B cell (primary cell): Measurements from ENCODE around the gene FGFRL1. TPM values are rescaled to one million over a fixed set of nuclear protein-coding genes. Genes with fewer than 3 reads are reported as not detected.

ENCODE experiments used
- ATAC-seq: fragments of 200-7000 bp; cut with Tn5 transposase; one replicate; pipeline ENCODE4 v1.10.0; 2021; ENCODE audit warnings: low read depth, mild to moderate bottlenecking, moderate number of reproducible peaks, moderate library complexity
- CTCF ChIA-PET: fragments of 350-600 bp; sonication (Branson Sonifier 250); formaldehyde crosslinking; loops from one replicate; lab custom pipeline; 2021; ENCODE audit warnings: antibody characterized with exemption, inconsistent platforms; lab: Charles Lee
- POLR2A ChIA-PET: fragments of 350-600 bp; sonication (Branson Sonifier 250); formaldehyde crosslinking; loops from one replicate; lab custom pipeline; 2021; ENCODE audit warnings: antibody characterized with exemption; lab: Charles Lee
- DNase-seq: peaks from one replicate; pipeline ENCODE4 v3.0.0; 2013
- H2AFZ ChIP-seq: 2 replicates; pipeline ENCODE4 v1.6.1; 2012; ENCODE audit warnings: mild to moderate bottlenecking, low read depth, low read length; ENCODE audit not compliant: insufficient read depth, poor library complexity, severe bottlenecking
- H3K27ac ChIP-seq, 2 donors: 1 replicate in 1 of 2; 2 replicates in 1 of 2; pipeline ENCODE4 v1.5.1; 2012 to 2013; ENCODE audit warnings: low read length in 2 of 2, mild to moderate bottlenecking in 2 of 2, moderate library complexity in 1 of 2
- H3K27me3 ChIP-seq, 4 experiments: fragments of 200-600 bp in 1 of 4; sonication (generic) in 1 of 4; replicated peaks in 1 of 4; 1 replicate in 2 of 4; 2 replicates in 2 of 4; pipeline versions ENCODE4 v1.6.1 to v1.7.0; 2013 to 2016; ENCODE audit warnings: low read length in 3 of 4, mild to moderate bottlenecking in 2 of 4, mixed read lengths in 1 of 4, moderate library complexity in 1 of 4; ENCODE audit not compliant: insufficient read depth in 4 of 4, control insufficient read depth in 3 of 4; ENCODE audit errors: control extremely low read depth in 1 of 4
- H3K36me3 ChIP-seq, 2 experiments: replicated peaks in 1 of 2; 1 replicate in 1 of 2; 2 replicates in 1 of 2; pipeline versions ENCODE4 v1.6.1 to v1.7.1; 2013; ENCODE audit warnings: low read length in 1 of 2; ENCODE audit not compliant: insufficient read depth in 2 of 2, control insufficient read depth in 1 of 2; ENCODE audit errors: control extremely low read depth in 1 of 2, extremely low read depth in 1 of 2
- H3K4me1 ChIP-seq, 2 donors: fragments of 200-600 bp in 1 of 2; sonication (generic) in 1 of 2; 1 replicate in 1 of 2; 2 replicates in 1 of 2; pipeline versions ENCODE4 v1.5.1 to v1.6.1; 2013 to 2017; ENCODE audit warnings: low read length in 2 of 2; ENCODE audit not compliant: control insufficient read depth in 2 of 2, insufficient read depth in 2 of 2
- H3K4me2 ChIP-seq: replicated peaks from 2 replicates; pipeline ENCODE3; 2012; ENCODE audit warnings: mild to moderate bottlenecking, low read depth, low read length; ENCODE audit not compliant: poor library complexity, severe bottlenecking
- H3K4me3 ChIP-seq, 5 experiments: fragments of 200-600 bp in 1 of 5; sonication (generic) in 1 of 5; 1 replicate in 3 of 5; 2 replicates in 2 of 5; pipeline versions ENCODE4 v1.5.1 to v1.7.0; 2011 to 2016; ENCODE audit warnings: low read length in 4 of 5, mild to moderate bottlenecking in 4 of 5, low read depth in 2 of 5, control low read depth in 1 of 5, moderate library complexity in 1 of 5; ENCODE audit not compliant: insufficient read depth in 1 of 5; ENCODE audit errors: control extremely low read depth in 1 of 5, extremely low read depth in 1 of 5
- H3K79me2 ChIP-seq: fragments of 200-600 bp; sonication (generic); one replicate; pipeline ENCODE4 v1.6.0; 2016; ENCODE audit warnings: low read length; ENCODE audit not compliant: control insufficient read depth, insufficient read depth
- H3K9ac ChIP-seq: fragments of 200-600 bp; sonication (generic); 2 replicates; pipeline ENCODE4 v1.6.1; 2017; ENCODE audit warnings: mild to moderate bottlenecking, low read length, moderate library complexity
- H3K9me3 ChIP-seq, 3 donors: one replicate each; pipeline versions ENCODE4 v1.6.1 to v1.7.1; 2013; ENCODE audit warnings: low read length in 2 of 3; ENCODE audit not compliant: control insufficient read depth in 2 of 3, insufficient read depth in 1 of 3; ENCODE audit errors: control extremely low read depth in 1 of 3
- H4K20me1 ChIP-seq: 2 replicates; pipeline ENCODE4 v1.6.0; 2012; ENCODE audit warnings: mild to moderate bottlenecking, low read length; ENCODE audit not compliant: insufficient read depth, control insufficient read depth, poor library complexity, severe bottlenecking
- H3K27ac Mint-ChIP-seq: one replicate; pipeline ENCODE4 v1.8.0; 2021; ENCODE audit warnings: mixed read lengths
- H3K27me3 Mint-ChIP-seq: one replicate; pipeline ENCODE4 v1.8.0; 2021; ENCODE audit warnings: mixed read lengths
- H3K4me1 Mint-ChIP-seq: one replicate; pipeline ENCODE4 v1.8.0; 2021; ENCODE audit warnings: mixed read lengths
- H3K4me3 Mint-ChIP-seq: one replicate; pipeline ENCODE4 v1.8.0; 2021; ENCODE audit warnings: mixed read lengths
- H3K9me3 Mint-ChIP-seq: one replicate; pipeline ENCODE4 v1.8.0; 2022; ENCODE audit warnings: mixed read lengths; ENCODE audit not compliant: insufficient read depth
- EZH2 ChIP-seq: IDR thresholded peaks from 2 replicates; pipeline ENCODE4 v1.6.1; 2012; ENCODE audit warnings: borderline replicate concordance, low read depth, mild to moderate bottlenecking, moderate library complexity, low read length; ENCODE audit not compliant: insufficient read depth, poor library complexity, severe bottlenecking
- WGBS: methylation state at CpG from one replicate; pipeline ENCODE4 v1.1.5; 2013; ENCODE audit warnings: missing lambda C conversion rate; ENCODE audit not compliant: insufficient coverage; 5-methylcytosine and 5-hydroxymethylcytosine counted together
- intact Hi-C: fragments of 100-400 bp; cut with micrococcal nuclease; formaldehyde crosslinking; loops from one replicate; pipeline ENCODE4 v1.10.0; 2022
- polyA plus RNA-seq: library from polyadenylated mRNA; depleted of rRNA; stranded (reverse); fragments of >200 nt; gene quantifications from 2 replicates; pipeline ENCODE4 v1.2.3, GENCODE V29; 2012
- total RNA-seq, 2 donors: library from RNA; stranded (reverse); fragments of 120-200 nt in 1 of 2; gene quantifications; 1 replicate in 1 of 2; 2 replicates in 1 of 2; pipeline versions ENCODE4 v1.2.3 to v1.2.4, GENCODE V29; 2013 to 2022
- TF ChIP-seq, protein P1 (sequence below): fragments of 200-600 bp; IDR thresholded peaks from one replicate; pipeline ENCODE4 v1.8.0; 2022; ENCODE audit warnings: antibody characterized with exemption, mild to moderate bottlenecking

FGFRL1 gene
- total and polyA plus RNA-seq, 2 donors (not counting 1 experiment from before 2014, with no cell fraction given), result 24.1 to 28.9 TPM

DNA sequence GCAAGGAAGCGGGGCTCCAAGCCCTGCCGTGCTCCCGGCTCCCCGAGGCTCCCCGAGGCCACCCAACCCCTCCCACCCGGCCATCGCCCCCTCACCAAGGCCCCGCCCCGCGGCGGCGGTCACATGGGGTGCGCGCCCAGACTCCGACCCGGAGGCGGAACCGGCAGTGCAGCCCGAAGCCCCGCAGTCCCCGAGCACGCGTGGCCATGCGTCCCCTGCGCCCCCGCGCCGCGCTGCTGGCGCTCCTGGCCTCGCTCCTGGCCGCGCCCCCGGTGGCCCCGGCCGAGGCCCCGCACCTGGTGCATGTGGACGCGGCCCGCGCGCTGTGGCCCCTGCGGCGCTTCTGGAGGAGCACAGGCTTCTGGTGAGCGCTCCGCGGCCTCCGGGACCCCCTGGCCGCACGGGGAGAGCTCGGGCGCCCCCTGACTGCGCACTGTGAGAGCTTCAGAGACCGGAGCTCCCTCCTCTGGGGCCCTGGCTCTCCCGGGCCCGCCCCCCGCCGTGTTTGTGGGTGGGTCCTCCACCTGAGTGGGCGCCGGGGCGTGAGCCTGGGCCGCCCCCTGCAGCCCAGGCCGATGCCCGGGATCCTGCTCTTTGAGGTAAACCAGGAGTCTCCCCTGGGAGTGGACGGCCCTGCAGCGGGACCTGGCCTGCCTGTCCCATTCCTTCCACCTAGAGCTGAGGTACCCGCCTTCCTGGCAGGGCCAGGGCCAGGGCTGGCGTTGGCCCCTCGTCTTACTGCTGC lies 24.4 kb upstream of the FGFRL1 start, which contains the start of gene IDUA:
IDUA (plus strand) TSS at position 166 of the 745 bp plus-strand sequence; CDS start at position 207, 41 bp downstream.
- H3K4me2 ChIP-seq, result peak within 1 kb of the TSS; percentile 86
- Mint-ChIP-seq H3K9me3 (no peaks in the 10 kb centered on the region), H3K4me3 (peak within 1 kb of the TSS; percentile 91), H3K27me3 (no peaks in the 10 kb centered on the region), H3K27ac (peak within 1 kb of the TSS; percentile 88), H3K4me1 (peaks cover 23% of the 10 kb centered on the region)
- TF ChIP-seq EZH2, result no peak
- TF ChIP-seq, protein P1, sequence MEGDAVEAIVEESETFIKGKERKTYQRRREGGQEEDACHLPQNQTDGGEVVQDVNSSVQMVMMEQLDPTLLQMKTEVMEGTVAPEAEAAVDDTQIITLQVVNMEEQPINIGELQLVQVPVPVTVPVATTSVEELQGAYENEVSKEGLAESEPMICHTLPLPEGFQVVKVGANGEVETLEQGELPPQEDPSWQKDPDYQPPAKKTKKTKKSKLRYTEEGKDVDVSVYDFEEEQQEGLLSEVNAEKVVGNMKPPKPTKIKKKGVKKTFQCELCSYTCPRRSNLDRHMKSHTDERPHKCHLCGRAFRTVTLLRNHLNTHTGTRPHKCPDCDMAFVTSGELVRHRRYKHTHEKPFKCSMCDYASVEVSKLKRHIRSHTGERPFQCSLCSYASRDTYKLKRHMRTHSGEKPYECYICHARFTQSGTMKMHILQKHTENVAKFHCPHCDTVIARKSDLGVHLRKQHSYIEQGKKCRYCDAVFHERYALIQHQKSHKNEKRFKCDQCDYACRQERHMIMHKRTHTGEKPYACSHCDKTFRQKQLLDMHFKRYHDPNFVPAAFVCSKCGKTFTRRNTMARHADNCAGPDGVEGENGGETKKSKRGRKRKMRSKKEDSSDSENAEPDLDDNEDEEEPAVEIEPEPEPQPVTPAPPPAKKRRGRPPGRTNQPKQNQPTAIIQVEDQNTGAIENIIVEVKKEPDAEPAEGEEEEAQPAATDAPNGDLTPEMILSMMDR, result peak; percentile 82
- H2AFZ ChIP-seq, result peak within 1 kb of the TSS; percentile 92
- ATAC-seq (peak; percentile 84), DNase-seq (peak; percentile 93)
- H3K36me3 ChIP-seq, result no peaks in the 10 kb centered on the region
- H3K27ac ChIP-seq, result peak within 1 kb of the TSS; percentile 19 to 76
- H3K4me1 ChIP-seq, result peaks cover 25 to 26% of the 10 kb centered on the region in 2 donors
- H3K4me3 ChIP-seq, result peak within 1 kb of the TSS; percentile 52 to 83 (median 68)
- no peaks in the 10 kb centered on the region for H3K9me3 ChIP-seq
- intact Hi-C loops, result loop anchor here (1.0 to 10.0 kb wide), 10 partner anchors 14 to 742 kb away; partner anchors contain the start of genes DGKQ, FGFRL1, GAK and TMEM175
- peak within 1 kb of the TSS; percentile 71 for H3K9ac ChIP-seq
- CTCF ChIA-PET, result interaction anchor here (0.8 to 6.7 kb wide), 30 partner anchors 11 to 745 kb away, joined by 3 to 90 read pairs (median 4); partner anchors contain the start of genes ATP5ME, DGKQ, GAK and MYL5
- H3K27me3 ChIP-seq, result no peaks in the 10 kb centered on the region
- peaks cover 14% of the 10 kb centered on the region for H4K20me1 ChIP-seq
- POLR2A ChIA-PET, result interaction anchor here (0.5 to 1.7 kb wide), 9 partner anchors 23 to 313 kb away, joined by 3 to 8 read pairs (median 4); partner anchors contain the start of genes ATP5ME, FGFRL1, GAK and MYL5
- 1% methylated on average over 68 of the region's 69 CpGs for WGBS
- peaks cover 15% of the 10 kb centered on the region for H3K79me2 ChIP-seq
